Stimulated activated CD8-positive, alpha-beta memory T cell treated with anti-CD3 and anti-CD28 coated beads, Interleukin-12 subunit alpha, Interleukin-12 subunit beta, amount 100 ng/mL, for 24 hours (primary cell): Measurements from ENCODE around the gene ZCCHC17.

ENCODE experiments used
- DNase-seq: peaks from one replicate; pipeline ENCODE4 v3.0.0-alpha.2; 2020; ENCODE audit errors: extremely low read depth

Gene ZCCHC17

DNA sequence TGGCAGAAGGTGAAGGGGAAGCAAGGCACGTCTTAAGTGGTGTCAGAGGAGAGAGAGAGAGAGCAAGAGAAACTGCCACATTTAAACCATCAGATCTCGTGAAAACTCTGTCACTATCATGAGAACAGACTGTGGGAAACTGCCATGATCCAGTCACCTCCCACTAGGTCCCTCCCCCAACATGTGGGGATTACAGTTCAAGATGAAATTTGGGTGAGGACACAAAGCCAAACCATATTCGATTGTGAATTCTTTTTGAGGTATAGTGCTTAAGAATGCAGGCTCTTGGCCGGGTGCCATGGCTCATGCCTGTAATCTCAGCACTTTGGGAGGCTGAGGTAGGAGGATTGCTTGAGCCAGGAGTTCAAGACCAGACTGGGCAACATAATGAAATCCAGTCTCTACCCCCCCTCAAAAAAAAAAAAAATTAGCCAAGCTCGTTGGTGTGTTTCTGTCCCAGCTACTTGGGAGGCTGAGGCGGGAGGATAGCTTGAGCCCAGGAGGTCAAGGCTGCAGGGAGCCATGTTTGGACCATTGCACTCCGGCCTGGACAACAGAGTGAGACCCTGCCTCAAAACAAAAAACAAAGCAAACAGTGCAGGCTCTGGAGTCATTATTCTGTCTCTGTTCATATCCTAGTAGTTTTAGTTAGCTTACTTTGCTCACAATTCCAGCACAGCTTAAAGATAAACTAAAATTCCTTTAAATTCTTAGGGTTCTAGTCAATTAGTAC is 6.0 kb downstream of the ZCCHC17 start:
- no peak for DNase-seq

- no peak for DNase-seq
Measured at GRCh38 chr1:31306278-31306677, 9.4 kb downstream of the ZCCHC17 start.

- DNase-seq, result no peak
Measured at GRCh38 chr1:31308036-31308435, 11.2 kb downstream of the ZCCHC17 start.

DNA sequence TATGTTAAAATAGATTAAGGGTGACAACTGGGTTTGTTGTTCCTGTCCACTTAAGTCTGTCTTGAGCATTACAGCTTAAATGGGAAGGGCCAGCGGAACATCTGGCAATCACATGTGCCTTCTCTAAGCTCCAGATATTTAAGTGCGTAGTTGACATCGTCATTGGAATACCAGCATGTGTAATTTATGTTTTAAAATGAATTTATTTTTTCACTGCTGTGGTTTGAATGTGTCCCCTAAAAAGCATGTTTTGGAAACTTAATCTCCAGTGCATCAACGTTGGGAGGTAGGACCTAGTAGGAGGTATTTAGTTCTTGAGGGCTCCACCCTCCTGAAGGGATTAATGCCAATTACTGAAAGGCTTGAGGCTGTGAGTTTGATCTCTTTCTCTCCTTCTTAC is 13.4 kb downstream of the ZCCHC17 start:
- DNase-seq, result no peak

DNA sequence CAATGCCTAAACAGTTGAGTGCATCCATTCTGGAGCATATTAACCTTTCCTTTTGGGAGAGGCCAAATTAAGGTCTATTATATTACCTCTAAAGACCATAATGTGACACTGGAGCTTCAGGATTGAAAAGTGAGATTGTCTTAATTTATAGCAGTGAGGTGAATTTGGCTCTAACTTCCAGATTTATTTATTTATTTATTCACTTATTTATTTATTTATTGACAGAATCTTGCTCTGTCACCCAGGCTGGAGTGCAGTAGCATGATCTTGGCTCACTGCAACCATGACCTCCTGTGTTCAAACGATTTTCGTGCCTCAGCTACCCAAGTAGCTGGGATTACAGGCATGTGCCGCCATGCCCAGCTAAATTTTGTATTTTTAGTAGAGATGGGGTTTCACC is 19.1 kb downstream of the ZCCHC17 start:
- no peak for DNase-seq

- DNase-seq, result no peak
Measured at GRCh38 chr1:31318146-31318545, 21.3 kb downstream of the ZCCHC17 start.

DNA sequence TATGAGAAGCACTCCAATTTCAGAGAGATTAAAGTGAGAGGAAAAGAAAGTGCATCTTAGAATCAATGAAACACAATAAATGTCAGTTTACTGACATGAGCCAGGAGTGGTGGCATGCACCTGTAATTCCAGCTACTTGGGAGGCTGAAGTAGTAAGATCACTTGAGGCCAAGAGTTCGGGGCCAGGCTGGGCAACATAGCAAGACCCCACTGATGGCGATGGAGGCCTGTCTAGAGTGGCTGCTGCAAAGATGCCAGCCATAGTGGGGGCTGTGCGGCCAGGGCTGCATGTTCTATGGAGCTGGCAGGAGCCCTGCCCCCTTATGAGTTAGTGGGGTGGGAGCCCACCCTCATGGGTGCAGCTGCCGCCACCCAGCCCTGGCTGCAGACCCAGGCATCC is 27.3 kb downstream of the ZCCHC17 start:
- no peak for DNase-seq

DNA sequence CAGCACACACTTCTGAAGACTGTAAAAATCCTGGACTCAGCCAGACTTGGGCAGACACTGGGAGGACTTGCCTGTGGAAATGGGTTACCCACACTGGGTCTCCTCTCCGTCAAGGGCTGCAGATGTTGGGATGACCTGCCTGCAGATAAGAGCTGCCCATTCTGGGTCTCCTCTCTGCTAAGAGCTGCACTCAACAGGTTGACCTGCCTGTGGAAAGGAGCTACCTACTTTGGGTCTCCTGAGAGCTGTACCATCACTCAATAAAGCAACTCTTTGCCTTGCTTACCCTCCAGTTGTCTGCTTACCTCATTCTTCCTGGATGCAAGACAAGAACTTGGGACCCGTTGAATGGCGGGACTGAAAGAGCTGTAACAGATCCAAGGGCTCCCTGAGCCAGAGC is 28.2 kb downstream of the ZCCHC17 start:
- DNase-seq, result no peak

DNA sequence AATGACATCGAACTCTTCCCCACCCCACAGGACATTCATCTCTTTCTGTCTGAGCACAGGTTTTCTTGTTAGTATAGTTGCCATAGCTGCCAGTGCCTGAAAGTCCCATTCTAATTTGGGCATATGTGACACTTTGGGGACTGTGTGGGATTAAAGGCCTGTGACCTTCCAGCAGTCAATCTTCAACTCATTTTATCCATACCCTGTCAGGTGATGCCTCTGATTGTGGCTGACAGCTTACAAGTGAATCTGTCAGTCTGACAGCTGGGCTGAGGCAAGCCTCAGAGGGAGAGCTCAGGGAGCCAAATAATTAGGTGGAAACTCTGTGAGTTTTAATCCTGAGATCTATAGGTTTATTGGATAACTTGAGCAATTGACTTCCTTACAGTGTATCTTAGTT is 29.6 kb downstream of the ZCCHC17 start:
- no peak for DNase-seq

GRCh38 chr1:31327381-31327780 is 30.5 kb downstream of the ZCCHC17 start:
- no peak for DNase-seq

DNA sequence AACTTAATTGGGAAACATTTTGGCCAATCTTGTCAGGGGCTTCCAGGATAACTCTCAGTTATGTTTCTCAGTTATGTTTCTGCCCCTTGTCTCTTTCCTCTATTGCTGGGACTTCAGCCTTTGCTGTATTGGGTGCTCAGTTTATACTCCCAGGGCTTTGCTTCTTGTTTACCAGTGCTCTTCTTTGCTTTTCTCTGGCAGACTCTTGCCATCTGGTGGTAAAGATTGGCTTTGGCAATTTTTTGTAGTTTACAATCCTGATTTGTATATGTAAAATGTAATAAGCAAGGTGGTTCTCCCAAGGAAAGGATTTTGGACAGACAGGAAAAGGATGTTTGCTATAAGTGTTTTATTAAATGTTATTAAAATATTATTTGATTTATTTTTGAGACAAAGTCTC is 38.2 kb downstream of the ZCCHC17 start:
- no peak for DNase-seq

DNA sequence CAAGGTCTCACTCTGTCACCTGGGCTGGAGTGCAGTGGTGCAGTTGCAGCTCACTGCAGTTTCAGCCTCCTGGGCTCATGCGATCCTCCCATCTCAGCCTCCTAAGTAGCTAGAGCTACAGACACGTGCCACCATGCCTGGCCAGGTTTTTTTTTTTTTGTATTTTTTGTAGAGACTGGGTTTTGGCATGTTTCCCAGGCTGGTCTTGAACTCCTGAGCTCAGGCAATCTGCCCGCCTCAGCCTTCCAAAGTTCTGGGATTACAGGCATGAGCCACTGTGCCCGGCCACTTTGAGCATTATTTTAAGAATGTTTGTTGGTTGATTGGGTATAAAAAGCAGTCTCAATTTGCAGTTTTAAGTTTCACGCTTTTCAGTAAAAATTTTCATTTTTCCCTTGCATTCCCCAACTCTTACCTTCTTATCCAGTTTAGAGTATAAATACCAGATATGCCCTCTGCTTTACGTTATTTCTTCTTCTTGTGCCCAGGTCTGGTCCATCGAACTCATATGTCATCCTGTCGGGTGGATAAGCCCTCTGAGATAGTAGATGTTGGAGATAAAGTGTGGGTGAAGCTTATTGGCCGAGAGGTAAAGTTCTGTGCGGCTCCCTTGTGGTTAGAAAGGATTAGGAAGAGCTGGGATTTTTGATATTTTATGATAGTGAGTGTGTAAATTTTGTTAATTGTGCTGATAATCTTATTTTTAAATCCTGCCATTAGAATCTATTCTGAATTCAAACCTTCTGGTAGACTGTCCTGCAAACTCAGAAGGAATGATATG is 40.0 kb downstream of the ZCCHC17 start:
- DNase-seq, result no peak

- DNase-seq, result no peak
Measured at GRCh38 chr1:31344503-31344902, 47.7 kb downstream of the ZCCHC17 start.

DNA sequence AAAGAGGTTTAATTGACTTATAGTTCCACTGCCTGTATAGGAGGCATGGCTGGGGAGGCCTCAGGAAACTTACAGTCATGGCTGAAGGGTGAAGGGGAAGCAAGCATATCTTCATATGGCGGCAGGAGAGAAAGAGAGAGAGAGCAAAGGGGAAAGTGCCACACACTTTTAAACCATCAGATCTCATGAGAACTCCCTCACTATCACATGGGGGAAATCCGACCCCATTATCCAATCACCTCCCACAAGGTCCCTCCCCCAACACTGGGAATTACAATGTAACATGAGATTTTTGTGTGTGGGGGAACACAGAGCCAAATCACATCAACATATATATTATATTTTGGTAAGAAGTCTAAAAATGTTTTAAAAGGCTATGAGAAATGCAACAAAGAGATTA is 48.8 kb downstream of the ZCCHC17 start:
- DNase-seq, result no peak

DNA sequence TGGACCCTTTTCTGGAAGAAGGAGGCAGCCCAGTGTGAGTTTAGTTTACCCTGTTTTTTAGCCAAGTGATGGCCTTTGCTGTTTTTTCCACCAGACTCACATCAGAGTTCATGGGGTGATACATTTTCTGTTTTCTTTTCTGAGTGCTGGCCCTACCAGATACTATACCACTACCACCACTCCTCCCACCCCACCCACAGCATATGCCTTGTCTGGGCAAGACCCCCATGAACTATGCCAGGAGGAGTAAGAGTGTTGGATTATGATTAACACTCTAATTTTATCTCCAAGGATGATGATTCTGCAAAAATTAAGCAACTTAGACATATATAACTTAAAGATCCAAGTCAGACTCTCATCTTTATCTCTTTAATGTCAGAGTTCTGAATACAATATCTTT is 50.0 kb downstream of the ZCCHC17 start:
- DNase-seq, result no peak

DNA sequence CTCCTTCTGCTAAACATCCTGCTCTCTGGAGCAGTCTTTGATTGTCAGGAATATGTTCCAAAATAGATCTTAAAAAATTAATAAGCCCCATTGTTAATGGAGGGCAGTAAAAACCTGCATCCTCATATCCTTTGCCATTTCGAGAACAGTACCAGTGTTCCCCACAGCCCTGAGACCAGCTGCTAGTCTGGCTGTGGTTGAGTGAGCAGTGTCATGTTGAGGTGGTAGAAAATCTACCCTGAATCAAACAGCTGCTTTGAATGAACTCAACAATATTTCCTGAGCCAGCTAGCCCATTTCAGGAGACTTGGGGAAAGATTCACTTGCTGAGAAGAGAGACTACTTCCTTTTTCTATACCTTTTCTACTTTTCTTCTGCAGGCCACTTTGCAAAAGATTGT is 51.6 kb downstream of the ZCCHC17 start:
- no peak for DNase-seq

GRCh38 chr1:31354283-31354682 is 57.5 kb downstream of the ZCCHC17 start:
- DNase-seq, result no peak

- DNase-seq, result no peak
Measured at GRCh38 chr1:31356427-31356826, 59.6 kb downstream of the ZCCHC17 start.

GRCh38 chr1:31361607-31362006 is 64.8 kb downstream of the ZCCHC17 start:
- no peak for DNase-seq

DNA sequence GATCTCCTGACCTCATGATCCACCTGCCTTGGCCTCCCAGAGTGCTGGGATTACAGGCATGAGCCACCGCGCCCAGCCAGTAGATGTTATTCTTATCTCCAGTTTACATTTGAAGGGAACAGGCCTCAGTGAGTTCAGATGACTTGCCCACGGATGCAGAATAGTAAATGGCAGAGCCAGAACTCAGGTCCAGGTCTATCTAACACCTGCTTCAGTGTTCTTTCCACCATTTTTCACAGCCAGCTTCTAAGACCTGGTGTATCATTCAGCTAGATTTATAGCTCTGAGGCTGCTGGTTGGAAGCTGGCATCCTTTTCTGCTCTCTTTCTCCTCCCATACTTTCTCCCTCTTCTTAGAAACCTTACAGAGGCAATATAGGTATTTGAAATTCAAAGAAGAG is 65.2 kb downstream of the ZCCHC17 start:
- DNase-seq, result no peak

GRCh38 chr1:31364561-31365250 is 67.9 kb downstream of the ZCCHC17 start:
- DNase-seq, result no peak

GRCh38 chr1:31366796-31367195 is 70.0 kb downstream of the ZCCHC17 start:
- DNase-seq, result no peak

GRCh38 chr1:31368611-31369107 is 71.8 kb downstream of the ZCCHC17 start:
- DNase-seq, result no peak
